ENCODE data around the gene SRPK2. TPM values are rescaled to one million over a fixed set of nuclear protein-coding genes. Genes with fewer than 3 reads are reported as not detected.

Gene SRPK2
- total and polyA plus RNA-seq, 7 donors: 12.0 to 57.6 (median 42.9) TPM

GRCh38 chr7:105209870-105210269 is 178.9 kb downstream of the SRPK2 start:
- WGBS, 2 donors: 53 to 76% methylated on average over 3 of the region's 3 CpGs
- no peaks in the 10 kb centered on the region for H3K36me3 ChIP-seq
- H3K27me3 ChIP-seq: no peaks in the 10 kb centered on the region
- no peak overlapping the region for H3K4me3 ChIP-seq
- intact Hi-C loops (cut with DNase I): no loop called here
- no peaks in the 10 kb centered on the region for H3K9me3 ChIP-seq
- H3K27ac ChIP-seq: no peak overlapping the region
- peaks cover 0 to 25% (median 15%) of the 10 kb centered on the region in 4 donors for H3K4me1 ChIP-seq
- DNase-seq: no peak
- no peak for TF ChIP-seq EP300 (IDR thresholded peaks at IDR 0.05)

GRCh38 chr7:105209433-105209832 is 179.3 kb downstream of the SRPK2 start:
- no peak overlapping the region for H3K27ac ChIP-seq
- TF ChIP-seq POLR2AphosphoS5 (IDR thresholded peaks at IDR 0.05) (no peak), POLR2A (IDR thresholded peaks at IDR 0.05) (no peak), CTCF (IDR thresholded peaks at IDR 0.05) (no peak), EP300 (IDR thresholded peaks at IDR 0.05) (no peak)
- no peak for DNase-seq

DNA sequence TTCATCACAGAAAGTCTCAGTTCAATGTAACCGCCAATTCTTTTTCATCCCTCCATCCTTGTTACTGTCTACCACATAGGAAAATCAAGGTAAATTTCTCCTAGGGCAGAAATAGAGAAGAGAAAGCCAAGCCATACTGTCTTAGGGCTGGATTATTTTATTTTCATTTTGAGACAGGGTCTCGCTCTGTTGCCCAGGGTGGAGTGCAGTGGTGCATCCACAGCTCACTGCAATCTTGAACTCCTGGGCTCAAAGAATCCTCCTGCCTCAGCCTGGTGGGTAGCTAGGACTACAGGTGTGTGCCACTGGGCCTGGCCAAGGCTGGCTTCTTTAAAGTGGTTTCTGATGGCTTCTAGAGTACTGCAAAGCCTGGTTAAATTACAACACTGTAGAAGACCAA is 181.7 kb downstream of the SRPK2 start:
- Histone ChIP-seq H3K4me3 (no peak overlapping the region), H3K4me1 (peaks cover 0 to 38% (median 22%) of the 10 kb centered on the region in 4 donors), H3K27ac (no peak overlapping the region), H3K9me3 (no peaks in the 10 kb centered on the region), H3K36me3 (no peaks in the 10 kb centered on the region), H3K27me3 (no peaks in the 10 kb centered on the region)
- 95 to 97% methylated on average over 2 of the region's 2 CpGs for WGBS, 2 donors
- no peak for TF ChIP-seq POLR2AphosphoS5 (IDR thresholded peaks at IDR 0.05)
- no peak for TF ChIP-seq POLR2A (IDR thresholded peaks at IDR 0.05)
- no peak for TF ChIP-seq CTCF (IDR thresholded peaks at IDR 0.05)
- TF ChIP-seq EP300 (IDR thresholded peaks at IDR 0.05): no peak
- no peak for DNase-seq
- intact Hi-C loops (cut with DNase I): no loop called here

More at GRCh38 chr7:105209433-105209832, 179.3 kb downstream of the SRPK2 start:
- no peaks in the 10 kb centered on the region for H3K9me3 ChIP-seq
- peaks cover 0 to 25% (median 15%) of the 10 kb centered on the region in 4 donors for H3K4me1 ChIP-seq
- intact Hi-C loops (cut with DNase I): no loop called here
- H3K36me3 ChIP-seq: no peaks in the 10 kb centered on the region
- H3K4me3 ChIP-seq: no peak overlapping the region
- WGBS, 2 donors: 69 to 94% methylated on average over 1 of the region's 1 CpG
- H3K27me3 ChIP-seq: no peaks in the 10 kb centered on the region

- peaks cover 0 to 31% (median 17%) of the 10 kb centered on the region in 4 donors for H3K4me1 ChIP-seq
- intact Hi-C loops (cut with DNase I): no loop called here
- no peaks in the 10 kb centered on the region for H3K9me3 ChIP-seq
- H3K4me3 ChIP-seq: no peak overlapping the region
- WGBS, 2 donors: 81 to 92% methylated on average over 7 of the region's 7 CpGs
- TF ChIP-seq CTCF (IDR thresholded peaks at IDR 0.05) (no peak), POLR2A (IDR thresholded peaks at IDR 0.05) (no peak), POLR2AphosphoS5 (IDR thresholded peaks at IDR 0.05) (no peak), EP300 (IDR thresholded peaks at IDR 0.05) (no peak)
- no peaks in the 10 kb centered on the region for H3K27me3 ChIP-seq
- DNase-seq: no peak
- no peaks in the 10 kb centered on the region for H3K36me3 ChIP-seq
- no peak overlapping the region for H3K27ac ChIP-seq
Observed at GRCh38 chr7:105205592-105206237, 183.0 kb downstream of the SRPK2 start.

DNA sequence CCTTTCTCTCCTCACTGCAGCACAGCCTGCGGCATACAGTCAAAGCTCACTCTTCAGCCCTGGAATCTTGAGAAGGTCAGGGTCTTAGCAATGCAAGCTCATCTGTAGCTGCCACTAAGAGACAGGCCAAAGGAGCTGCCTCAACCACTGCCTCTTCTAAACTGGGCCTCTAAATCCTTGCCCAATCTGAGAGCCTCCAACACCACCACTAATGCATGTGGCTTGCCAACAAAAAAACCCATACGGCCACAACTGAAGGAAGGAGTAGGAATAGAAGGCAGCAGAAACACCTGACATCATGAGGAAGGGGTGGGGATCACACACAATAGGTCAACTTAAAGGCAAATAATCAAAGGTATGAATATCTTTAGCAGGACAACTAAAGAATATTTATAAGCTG is 183.8 kb downstream of the SRPK2 start:
- Histone ChIP-seq H3K4me3 (no peak overlapping the region), H3K27ac (no peak overlapping the region), H3K36me3 (no peaks in the 10 kb centered on the region), H3K4me1 (peaks cover 0 to 24% (median 13%) of the 10 kb centered on the region in 4 donors), H3K27me3 (no peaks in the 10 kb centered on the region), H3K9me3 (no peaks in the 10 kb centered on the region)
- TF ChIP-seq POLR2A (IDR thresholded peaks at IDR 0.05) (no peak), POLR2AphosphoS5 (IDR thresholded peaks at IDR 0.05) (no peak), EP300 (IDR thresholded peaks at IDR 0.05) (no peak), CTCF (IDR thresholded peaks at IDR 0.05) (no peak)
- intact Hi-C loops (cut with DNase I): no loop called here
- 94 to 96% methylated on average over 2 of the region's 2 CpGs for WGBS, 2 donors
- no peak for DNase-seq

Data from sigmoid colon (tissue), 7 donors.